ENCODE measurements around the gene SPOCK1. TPM values are rescaled to one million over a fixed set of nuclear protein-coding genes. Genes with fewer than 3 reads are reported as not detected.

Gene SPOCK1
- total RNA-seq, 4 donors from 2014 or later = 46.5 to 52.7 (median 51.4) TPM

DNA sequence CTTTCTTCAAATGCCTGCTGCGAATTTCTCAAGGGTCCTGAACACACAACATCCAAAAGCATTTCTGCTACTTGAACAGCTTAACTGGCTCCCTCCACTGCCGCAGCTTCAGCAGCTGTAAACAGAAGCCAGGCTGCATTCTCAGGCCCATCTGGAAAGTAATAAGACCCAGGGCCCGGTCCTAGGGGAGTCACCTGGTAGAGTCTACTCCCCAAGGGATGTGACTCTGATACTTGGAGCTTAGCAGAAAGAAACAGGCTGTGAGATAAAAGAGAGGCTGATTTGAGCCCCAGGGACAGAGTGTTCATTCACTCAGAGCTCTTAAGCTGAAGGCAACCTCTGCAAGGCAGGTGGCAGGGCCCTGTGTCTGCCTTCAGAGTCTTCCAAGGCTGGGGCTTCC lies 356.8 kb downstream of the SPOCK1 start:
- WGBS, 2 donors (ENCODE audit: low coverage in 1 of 2) = 53 to 62% methylated on average over 2 of the region's 3 CpGs
- peaks cover 0 to 23% (median 8%) of the 10 kb centered on the region in 3 donors for H3K4me1 ChIP-seq
- no peak for ATAC-seq
- peak overlapping the region in 3 of 4 donors; percentile 20 to 57 (median 49) for H3K27ac ChIP-seq
- H3K36me3 ChIP-seq = no peaks in the 10 kb centered on the region
- H3K9me3 ChIP-seq = no peaks in the 10 kb centered on the region
- TF ChIP-seq CTCF (IDR thresholded peaks at IDR 0.05) = no peak
- TF ChIP-seq EP300 (IDR thresholded peaks at IDR 0.05) = no peak
- TF ChIP-seq POLR2AphosphoS5 (IDR thresholded peaks at IDR 0.05) = no peak
- TF ChIP-seq POLR2A (IDR thresholded peaks at IDR 0.05) = no peak
- peaks cover 4% of the 10 kb centered on the region for H3K27me3 ChIP-seq
- H3K4me3 ChIP-seq = no peak overlapping the region

DNA sequence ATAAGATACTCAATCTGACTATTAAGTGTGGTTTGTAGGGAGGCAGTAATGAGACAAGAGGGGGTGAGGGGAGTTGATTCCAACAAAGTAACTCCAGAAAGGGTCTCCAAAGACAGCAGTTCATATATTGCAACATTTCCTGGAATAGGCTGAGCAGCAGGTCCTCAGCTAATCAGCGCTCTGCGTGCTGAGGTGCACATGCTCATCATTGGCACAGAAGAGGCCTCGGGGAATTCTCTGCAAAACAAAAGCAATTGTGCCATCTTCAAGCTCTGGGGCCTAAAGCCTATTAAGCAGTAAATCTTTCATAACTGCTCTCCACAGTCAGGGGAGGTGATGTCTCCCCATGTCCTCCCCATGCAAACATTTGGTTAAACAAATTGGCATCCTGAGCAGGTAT lies 357.3 kb downstream of the SPOCK1 start:
- Histone ChIP-seq H3K36me3 (no peaks in the 10 kb centered on the region), H3K4me3 (no peak overlapping the region), H3K4me1 (peaks cover 0 to 23% (median 8%) of the 10 kb centered on the region in 3 donors), H3K9me3 (no peaks in the 10 kb centered on the region), H3K27me3 (peaks cover 4% of the 10 kb centered on the region), H3K27ac (peak overlapping the region in 1 of 4 donors; percentile 57)
- no peak for TF ChIP-seq POLR2A (IDR thresholded peaks at IDR 0.05)
- no peak for TF ChIP-seq POLR2AphosphoS5 (IDR thresholded peaks at IDR 0.05)
- no peak for TF ChIP-seq EP300 (IDR thresholded peaks at IDR 0.05)
- no peak for TF ChIP-seq CTCF (IDR thresholded peaks at IDR 0.05)
- peak; percentile 13 for ATAC-seq
- 55 to 63% methylated on average over 3 of the region's 3 CpGs for WGBS, 2 donors (ENCODE audit: low coverage in 1 of 2)

DNA sequence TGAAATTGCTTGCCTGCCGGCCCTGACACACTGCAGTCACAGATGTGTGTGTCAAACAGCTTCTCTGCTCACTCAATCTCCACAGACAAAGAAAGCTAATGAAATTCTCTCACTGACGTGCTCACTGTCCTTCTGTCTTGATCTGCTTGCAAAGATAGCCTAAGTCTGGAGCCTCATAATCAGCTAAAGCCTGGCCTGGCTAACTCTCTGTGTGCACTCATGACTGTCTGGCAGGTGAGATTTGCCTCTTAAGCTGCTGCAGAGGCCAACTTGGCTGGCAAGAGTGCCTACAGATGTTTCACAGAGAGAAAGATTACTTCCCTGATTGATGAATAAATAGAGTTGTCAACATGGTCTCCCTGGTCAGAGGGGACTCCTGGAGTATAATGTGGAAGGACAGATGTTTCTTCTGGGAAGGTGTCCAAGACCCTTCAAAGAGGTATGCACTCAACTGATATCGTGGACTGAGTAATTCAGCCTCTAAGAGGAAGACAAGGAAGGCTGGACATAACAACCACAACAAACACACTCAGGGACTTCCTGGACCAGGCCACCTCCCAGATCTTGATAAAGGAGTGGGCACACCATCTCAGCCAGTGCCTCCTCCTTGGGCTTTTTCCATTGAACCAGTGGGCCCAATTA lies 362.0 kb downstream of the SPOCK1 start:
- WGBS, 2 donors (ENCODE audit: low coverage in 1 of 2) = 29 to 50% methylated on average over 1 to 2 of the region's 3 CpGs
- no peak for ATAC-seq

DNA sequence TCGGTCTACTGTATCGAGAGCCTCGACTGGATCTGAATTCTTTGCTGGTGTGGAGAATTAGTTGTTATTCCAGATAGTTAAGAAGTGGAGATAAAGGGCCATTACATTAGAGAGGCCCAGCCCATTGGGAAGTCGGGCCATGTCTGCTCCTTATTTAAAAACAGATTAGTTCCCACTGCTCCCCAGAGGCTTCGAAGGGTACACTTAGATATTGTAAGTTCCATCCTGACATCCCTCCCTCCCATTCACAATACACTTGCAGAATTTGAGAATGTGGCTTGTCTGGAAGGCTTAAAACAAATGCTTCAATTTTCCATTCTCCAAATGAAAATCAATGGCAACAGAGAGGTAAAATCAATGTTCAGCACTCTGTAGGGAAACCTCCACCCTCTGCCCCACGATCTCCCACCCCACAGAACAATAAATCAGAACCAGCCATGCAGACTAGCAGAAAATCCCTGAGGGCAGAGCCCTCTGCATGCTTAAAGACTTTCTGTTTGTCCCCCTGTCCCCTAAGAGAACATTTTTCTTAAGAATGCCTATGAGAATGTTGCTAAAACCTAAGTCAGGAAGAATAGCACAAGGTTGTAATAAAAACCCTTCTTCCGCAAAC lies 364.1 kb downstream of the SPOCK1 start:
- 71 to 84% methylated on average over 5 to 7 of the region's 7 CpGs for WGBS, 2 donors (ENCODE audit: low coverage in 1 of 2)
- peaks cover 10% of the 10 kb centered on the region for H3K27me3 ChIP-seq
- TF ChIP-seq POLR2AphosphoS5 (IDR thresholded peaks at IDR 0.05) (no peak), EP300 (IDR thresholded peaks at IDR 0.05) (no peak), CTCF (IDR thresholded peaks at IDR 0.05) (no peak), POLR2A (IDR thresholded peaks at IDR 0.05) (no peak)
- ATAC-seq = no peak
- no peak overlapping the region for H3K4me3 ChIP-seq
- no peak overlapping the region for H3K27ac ChIP-seq
- no peaks in the 10 kb centered on the region for H3K36me3 ChIP-seq
- H3K9me3 ChIP-seq = no peaks in the 10 kb centered on the region
- H3K4me1 ChIP-seq = no peaks in the 10 kb centered on the region

More for the DNA sequence above, 362.0 kb downstream of the SPOCK1 start:
- peaks cover 0 to 5% (median 3%) of the 10 kb centered on the region in 3 donors for H3K4me1 ChIP-seq
- TF ChIP-seq POLR2AphosphoS5 (IDR thresholded peaks at IDR 0.05) = no peak
- TF ChIP-seq EP300 (IDR thresholded peaks at IDR 0.05) = no peak
- TF ChIP-seq CTCF (IDR thresholded peaks at IDR 0.05) = no peak
- no peak for TF ChIP-seq POLR2A (IDR thresholded peaks at IDR 0.05)
- no peaks in the 10 kb centered on the region for H3K9me3 ChIP-seq
- H3K36me3 ChIP-seq = no peaks in the 10 kb centered on the region
- H3K27me3 ChIP-seq = no peaks in the 10 kb centered on the region
- H3K27ac ChIP-seq = no peak overlapping the region
- H3K4me3 ChIP-seq = no peak overlapping the region
